NCI-H1436 treated with DMSO at 0.1 percent for 48 hours (cell line): ENCODE results near the gene SLC43A3.
"Not testable (repeated sequence)": the region's sequence is repeated elsewhere in the genome, so short reads cannot be mapped to it uniquely, and the experiment has no call there.

Experiments used
- DNase-seq: peaks from one replicate; lab custom pipeline; 2025; lab: John Stamatoyannopoulos, UW

SLC43A3 gene

GRCh38 chr11:57459164-57460021 is 32.5 kb upstream of the SLC43A3 start:
- DNase-seq: no peak

- no peak for DNase-seq
Observed at GRCh38 chr11:57458410-57459163, 31.7 kb upstream of the SLC43A3 start.

- DNase-seq: no peak
Observed at GRCh38 chr11:57458060-57458409, 31.1 kb upstream of the SLC43A3 start.

- no peak for DNase-seq
Observed at GRCh38 chr11:57457643-57458023, 30.7 kb upstream of the SLC43A3 start.

- no peak for DNase-seq
Observed at GRCh38 chr11:57456960-57457642, 30.2 kb upstream of the SLC43A3 start.

- no peak for DNase-seq
Observed at GRCh38 chr11:57453543-57454177, 26.7 kb upstream of the SLC43A3 start.

GRCh38 chr11:57446055-57446454 is 19.1 kb upstream of the SLC43A3 start:
- DNase-seq: no peak

- not testable (repeated sequence) for DNase-seq
Observed at GRCh38 chr11:57445122-57445394, 18.1 kb upstream of the SLC43A3 start.

- DNase-seq: no peak
Observed at GRCh38 chr11:57444362-57445121, 17.6 kb upstream of the SLC43A3 start.

GRCh38 chr11:57440744-57441414 is 14.0 kb upstream of the SLC43A3 start:
- no peak for DNase-seq

GRCh38 chr11:57439786-57440185 is 12.9 kb upstream of the SLC43A3 start:
- DNase-seq: no peak

GRCh38 chr11:57438345-57439285 is 11.7 kb upstream of the SLC43A3 start:
- no peak for DNase-seq

- no peak for DNase-seq
Observed at GRCh38 chr11:57436031-57436430, 9.1 kb upstream of the SLC43A3 start.

GRCh38 chr11:57434640-57435546 is 8.0 kb upstream of the SLC43A3 start:
- DNase-seq: no peak

- no peak for DNase-seq
Observed at GRCh38 chr11:57432714-57433163, 5.8 kb upstream of the SLC43A3 start.

GRCh38 chr11:57432149-57432561 is 5.2 kb upstream of the SLC43A3 start:
- no peak for DNase-seq

GRCh38 chr11:57430952-57431351 is 4.0 kb upstream of the SLC43A3 start:
- DNase-seq: no peak

- no peak for DNase-seq
Observed at GRCh38 chr11:57429946-57430345, 3.0 kb upstream of the SLC43A3 start.

GRCh38 chr11:57428643-57429042 is 1.7 kb upstream of the SLC43A3 start:
- no peak for DNase-seq
